HEK293 (cell line): Measurements from ENCODE around the gene MAML1.

ENCODE experiments used
- EGR2 ChIP-seq: fragments of 450-650 bp; formaldehyde crosslinking; IDR thresholded peaks from 2 replicates; pipeline ENCODE4 v1.5.1; 2016; ENCODE audit warnings: low read depth, missing biosample characterization, missing genetic modification characterization
- FEZF1 ChIP-seq: fragments of 450-650 bp; formaldehyde crosslinking; IDR thresholded peaks from 2 replicates; pipeline ENCODE4 v1.5.1; 2016; ENCODE audit warnings: missing biosample characterization, missing genetic modification characterization
- HOXA7 ChIP-seq: sonication (generic); formaldehyde crosslinking; IDR thresholded peaks from 2 replicates; pipeline ENCODE4 v1.8.1; 2022; ENCODE audit warnings: missing genetic modification reagents, borderline replicate concordance
- KLF10 ChIP-seq: fragments of 450-650 bp; IDR thresholded peaks from 2 replicates; pipeline ENCODE4 v1.5.1; 2018; ENCODE audit warnings: missing biosample characterization, mild to moderate bottlenecking, missing genetic modification characterization
- KLF8 ChIP-seq: fragments of 450-650 bp; formaldehyde crosslinking; IDR thresholded peaks from 2 replicates; pipeline ENCODE4 v1.5.1; 2016; ENCODE audit warnings: missing biosample characterization, missing genetic modification characterization
- MYNN ChIP-seq: fragments of 450-650 bp; formaldehyde crosslinking; IDR thresholded peaks from 2 replicates; pipeline ENCODE4 v1.5.1; 2016; ENCODE audit warnings: missing biosample characterization, missing genetic modification characterization, borderline replicate concordance
- PRDM4 ChIP-seq: fragments of 450-650 bp; formaldehyde crosslinking; IDR thresholded peaks from 2 replicates; pipeline ENCODE4 v1.5.1; 2017; ENCODE audit warnings: missing biosample characterization, missing genetic modification characterization
- YY1 ChIP-seq: fragments of 450-650 bp; formaldehyde crosslinking; IDR thresholded peaks from 2 replicates; pipeline ENCODE4 v1.5.1; 2018; ENCODE audit warnings: missing biosample characterization, missing genetic modification characterization
- ZIC2 ChIP-seq: fragments of 450-650 bp; formaldehyde crosslinking; IDR thresholded peaks from 2 replicates; pipeline ENCODE4 v1.5.1; 2016; ENCODE audit warnings: missing biosample characterization, missing genetic modification characterization
- ZNF2 ChIP-seq: fragments of 450-650 bp; formaldehyde crosslinking; IDR thresholded peaks from 2 replicates; pipeline ENCODE4 v1.5.1; 2016; ENCODE audit warnings: missing biosample characterization, missing genetic modification characterization
- ZNF202 ChIP-seq: fragments of 450-650 bp; formaldehyde crosslinking; IDR thresholded peaks from 2 replicates; pipeline ENCODE4 v1.5.1; 2016; ENCODE audit warnings: missing biosample characterization, missing genetic modification characterization, borderline replicate concordance
- ZNF223 ChIP-seq: fragments of 450-650 bp; formaldehyde crosslinking; IDR thresholded peaks from 2 replicates; pipeline ENCODE4 v1.5.1; 2016; ENCODE audit warnings: missing biosample characterization, missing genetic modification characterization
- ZNF24 ChIP-seq: fragments of 450-650 bp; formaldehyde crosslinking; IDR thresholded peaks from 2 replicates; pipeline ENCODE4 v1.5.1; 2016; ENCODE audit warnings: missing biosample characterization, missing genetic modification characterization
- ZNF394 ChIP-seq: fragments of 450-650 bp; formaldehyde crosslinking; IDR thresholded peaks from 2 replicates; pipeline ENCODE4 v1.5.1; 2016; ENCODE audit warnings: missing biosample characterization, missing genetic modification characterization, mild to moderate bottlenecking, moderate library complexity, borderline replicate concordance
- ZNF433 ChIP-seq: fragments of 450-650 bp; formaldehyde crosslinking; IDR thresholded peaks from 2 replicates; pipeline ENCODE4 v1.5.1; 2016; ENCODE audit warnings: missing biosample characterization, missing genetic modification characterization, low read depth
- ZNF501 ChIP-seq: fragments of 450-650 bp; formaldehyde crosslinking; IDR thresholded peaks from 2 replicates; pipeline ENCODE4 v1.5.1; 2016; ENCODE audit warnings: missing biosample characterization, missing genetic modification characterization
- ZNF510 ChIP-seq: fragments of 450-650 bp; formaldehyde crosslinking; IDR thresholded peaks from 2 replicates; pipeline ENCODE4 v1.5.1; 2018; ENCODE audit warnings: mild to moderate bottlenecking, missing genetic modification characterization, missing biosample characterization; ENCODE audit not compliant: insufficient replicate concordance
- ZNF623 ChIP-seq: fragments of 450-650 bp; formaldehyde crosslinking; IDR thresholded peaks from 2 replicates; pipeline ENCODE4 v1.5.1; 2016; ENCODE audit warnings: missing biosample characterization, missing genetic modification characterization
- TF ChIP-seq, protein P1 (sequence below): fragments of 450-650 bp; formaldehyde crosslinking; IDR thresholded peaks from 2 replicates; pipeline ENCODE4 v1.5.1; 2016; ENCODE audit warnings: missing biosample characterization, missing genetic modification characterization
- TF ChIP-seq, protein P2 (sequence below): fragments of 450-650 bp; formaldehyde crosslinking; IDR thresholded peaks from 2 replicates; pipeline ENCODE4 v1.5.1; 2016; ENCODE audit warnings: missing biosample characterization, missing genetic modification characterization
- TF ChIP-seq, protein P3 (sequence below): fragments of 450-650 bp; formaldehyde crosslinking; IDR thresholded peaks from 2 replicates; pipeline ENCODE4 v1.5.1; 2016; ENCODE audit warnings: missing biosample characterization, missing genetic modification characterization
- TF ChIP-seq, protein P4 (sequence below): fragments of 450-650 bp; formaldehyde crosslinking; IDR thresholded peaks from 2 replicates; pipeline ENCODE4 v1.5.1; 2017; ENCODE audit warnings: missing biosample characterization, missing genetic modification characterization
- TF ChIP-seq, protein P5 (sequence below): fragments of 450-650 bp; formaldehyde crosslinking; IDR thresholded peaks from 2 replicates; pipeline ENCODE4 v1.5.1; 2016; ENCODE audit warnings: missing biosample characterization, missing genetic modification characterization

Gene MAML1

DNA sequence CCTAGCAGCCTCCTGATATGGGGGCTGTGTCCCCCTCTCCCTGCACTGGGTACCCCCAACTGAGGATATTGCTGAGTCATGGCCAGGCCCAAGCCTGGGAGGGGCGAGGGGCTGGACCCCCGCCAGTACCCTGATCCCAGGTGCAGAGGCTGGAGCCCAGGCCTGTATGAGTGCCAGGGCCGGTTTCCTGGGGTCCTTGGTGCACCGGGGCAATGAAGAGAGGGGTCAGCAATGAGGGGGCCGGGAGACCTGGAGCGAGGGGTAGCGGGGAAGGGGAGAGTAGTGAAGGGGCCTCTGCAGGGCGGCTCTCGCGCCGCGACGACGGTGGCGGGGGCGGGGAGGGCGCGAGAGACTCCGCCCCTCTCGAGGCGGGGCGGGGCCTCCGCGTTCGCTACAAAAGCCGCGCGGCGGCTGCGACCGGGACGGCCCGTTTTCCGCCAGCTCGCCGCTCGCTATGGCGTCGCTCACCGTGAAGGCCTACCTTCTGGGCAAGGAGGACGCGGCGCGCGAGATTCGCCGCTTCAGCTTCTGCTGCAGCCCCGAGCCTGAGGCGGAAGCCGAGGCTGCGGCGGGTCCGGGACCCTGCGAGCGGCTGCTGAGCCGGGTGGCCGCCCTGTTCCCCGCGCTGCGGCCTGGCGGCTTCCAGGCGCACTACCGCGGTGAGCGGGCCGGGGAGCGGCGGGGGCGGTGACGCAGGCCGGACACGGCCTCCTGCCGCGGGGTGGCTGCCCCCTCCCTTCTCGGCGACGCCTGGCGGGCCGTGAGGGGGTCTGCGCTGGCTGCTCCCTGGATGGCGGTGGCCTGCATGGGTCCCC lies 88.1 kb downstream of the MAML1 start, which contains the start of gene SQSTM1 (continued):
- TF ChIP-seq, protein P1, sequence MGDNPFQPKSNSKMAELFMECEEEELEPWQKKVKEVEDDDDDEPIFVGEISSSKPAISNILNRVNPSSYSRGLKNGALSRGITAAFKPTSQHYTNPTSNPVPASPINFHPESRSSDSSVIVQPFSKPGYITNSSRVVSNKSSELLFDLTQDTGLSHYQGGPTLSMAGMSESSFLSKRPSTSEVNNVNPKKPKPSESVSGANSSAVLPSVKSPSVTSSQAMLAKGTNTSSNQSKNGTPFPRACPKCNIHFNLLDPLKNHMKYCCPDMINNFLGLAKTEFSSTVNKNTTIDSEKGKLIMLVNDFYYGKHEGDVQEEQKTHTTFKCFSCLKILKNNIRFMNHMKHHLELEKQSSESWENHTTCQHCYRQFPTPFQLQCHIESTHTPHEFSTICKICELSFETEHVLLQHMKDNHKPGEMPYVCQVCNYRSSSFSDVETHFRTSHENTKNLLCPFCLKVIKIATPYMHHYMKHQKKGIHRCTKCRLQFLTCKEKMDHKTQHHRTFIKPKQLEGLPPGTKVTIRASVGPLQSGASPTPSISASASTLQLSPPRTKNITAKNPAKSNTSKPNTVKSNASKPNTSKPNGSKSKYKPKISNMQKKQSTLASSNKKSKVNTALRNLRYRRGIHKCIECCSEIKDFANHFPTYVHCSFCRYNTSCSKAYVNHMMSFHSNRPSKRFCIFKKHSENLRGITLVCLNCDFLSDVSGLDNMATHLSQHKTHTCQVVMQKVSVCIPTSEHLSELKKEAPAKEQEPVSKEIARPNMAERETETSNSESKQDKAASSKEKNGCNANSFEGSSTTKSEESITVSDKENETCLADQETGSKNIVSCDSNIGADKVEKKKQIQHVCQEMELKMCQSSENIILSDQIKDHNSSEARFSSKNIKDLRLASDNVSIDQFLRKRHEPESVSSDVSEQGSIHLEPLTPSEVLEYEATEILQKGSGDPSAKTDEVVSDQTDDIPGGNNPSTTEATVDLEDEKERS (tag by site-specific recombination): no peak
- TF ChIP-seq ZNF510 (tag by site-specific recombination): no peak
- TF ChIP-seq FEZF1 (tag by site-specific recombination): no peak
- TF ChIP-seq YY1: peak; percentile 76
- TF ChIP-seq, protein P2, sequence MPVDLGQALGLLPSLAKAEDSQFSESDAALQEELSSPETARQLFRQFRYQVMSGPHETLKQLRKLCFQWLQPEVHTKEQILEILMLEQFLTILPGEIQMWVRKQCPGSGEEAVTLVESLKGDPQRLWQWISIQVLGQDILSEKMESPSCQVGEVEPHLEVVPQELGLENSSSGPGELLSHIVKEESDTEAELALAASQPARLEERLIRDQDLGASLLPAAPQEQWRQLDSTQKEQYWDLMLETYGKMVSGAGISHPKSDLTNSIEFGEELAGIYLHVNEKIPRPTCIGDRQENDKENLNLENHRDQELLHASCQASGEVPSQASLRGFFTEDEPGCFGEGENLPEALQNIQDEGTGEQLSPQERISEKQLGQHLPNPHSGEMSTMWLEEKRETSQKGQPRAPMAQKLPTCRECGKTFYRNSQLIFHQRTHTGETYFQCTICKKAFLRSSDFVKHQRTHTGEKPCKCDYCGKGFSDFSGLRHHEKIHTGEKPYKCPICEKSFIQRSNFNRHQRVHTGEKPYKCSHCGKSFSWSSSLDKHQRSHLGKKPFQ (tag by site-specific recombination): no peak
- TF ChIP-seq ZNF623 (tag by site-specific recombination): no peak
- TF ChIP-seq ZNF2: peak; percentile 80
- peak; percentile 51; the same call in 1 of the 2 replicates for TF ChIP-seq PRDM4 (tag by site-specific recombination)
- TF ChIP-seq EGR2 (tag by site-specific recombination): peak; percentile 51; the same call in 1 of the 2 replicates
- peak; percentile 70 for TF ChIP-seq ZIC2 (tag by site-specific recombination)
- TF ChIP-seq, protein P3, sequence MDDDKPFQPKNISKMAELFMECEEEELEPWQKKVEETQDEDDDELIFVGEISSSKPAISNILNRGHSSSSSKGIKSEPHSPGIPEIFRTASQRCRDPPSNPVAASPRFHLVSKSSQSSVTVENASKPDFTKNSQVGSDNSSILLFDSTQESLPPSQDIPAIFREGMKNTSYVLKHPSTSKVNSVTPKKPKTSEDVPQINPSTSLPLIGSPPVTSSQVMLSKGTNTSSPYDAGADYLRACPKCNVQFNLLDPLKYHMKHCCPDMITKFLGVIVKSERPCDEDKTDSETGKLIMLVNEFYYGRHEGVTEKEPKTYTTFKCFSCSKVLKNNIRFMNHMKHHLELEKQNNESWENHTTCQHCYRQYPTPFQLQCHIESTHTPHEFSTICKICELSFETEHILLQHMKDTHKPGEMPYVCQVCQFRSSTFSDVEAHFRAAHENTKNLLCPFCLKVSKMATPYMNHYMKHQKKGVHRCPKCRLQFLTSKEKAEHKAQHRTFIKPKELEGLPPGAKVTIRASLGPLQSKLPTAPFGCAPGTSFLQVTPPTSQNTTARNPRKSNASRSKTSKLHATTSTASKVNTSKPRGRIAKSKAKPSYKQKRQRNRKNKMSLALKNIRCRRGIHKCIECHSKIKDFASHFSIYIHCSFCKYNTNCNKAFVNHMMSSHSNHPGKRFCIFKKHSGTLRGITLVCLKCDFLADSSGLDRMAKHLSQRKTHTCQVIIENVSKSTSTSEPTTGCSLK (tag by site-specific recombination): no peak
- TF ChIP-seq KLF8 (tag by site-specific recombination): peak; percentile 98
- no peak for TF ChIP-seq ZNF202 (tag by site-specific recombination)
- TF ChIP-seq ZNF394 (tag by site-specific recombination): peak; percentile 88
- no peak for TF ChIP-seq ZNF223 (tag by site-specific recombination)
- peak; percentile 81 for TF ChIP-seq KLF10 (tag by site-specific recombination)
- peak; percentile 81; the same call in 1 of the 2 replicates for TF ChIP-seq ZNF24
- no peak for TF ChIP-seq MYNN (tag by site-specific recombination)
- TF ChIP-seq ZNF433 (tag by site-specific recombination): no peak
- TF ChIP-seq, protein P4, sequence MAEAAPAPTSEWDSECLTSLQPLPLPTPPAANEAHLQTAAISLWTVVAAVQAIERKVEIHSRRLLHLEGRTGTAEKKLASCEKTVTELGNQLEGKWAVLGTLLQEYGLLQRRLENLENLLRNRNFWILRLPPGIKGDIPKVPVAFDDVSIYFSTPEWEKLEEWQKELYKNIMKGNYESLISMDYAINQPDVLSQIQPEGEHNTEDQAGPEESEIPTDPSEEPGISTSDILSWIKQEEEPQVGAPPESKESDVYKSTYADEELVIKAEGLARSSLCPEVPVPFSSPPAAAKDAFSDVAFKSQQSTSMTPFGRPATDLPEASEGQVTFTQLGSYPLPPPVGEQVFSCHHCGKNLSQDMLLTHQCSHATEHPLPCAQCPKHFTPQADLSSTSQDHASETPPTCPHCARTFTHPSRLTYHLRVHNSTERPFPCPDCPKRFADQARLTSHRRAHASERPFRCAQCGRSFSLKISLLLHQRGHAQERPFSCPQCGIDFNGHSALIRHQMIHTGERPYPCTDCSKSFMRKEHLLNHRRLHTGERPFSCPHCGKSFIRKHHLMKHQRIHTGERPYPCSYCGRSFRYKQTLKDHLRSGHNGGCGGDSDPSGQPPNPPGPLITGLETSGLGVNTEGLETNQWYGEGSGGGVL (tag by site-specific recombination): peak; percentile 73; the same call in 1 of the 2 replicates
- TF ChIP-seq, protein P5, sequence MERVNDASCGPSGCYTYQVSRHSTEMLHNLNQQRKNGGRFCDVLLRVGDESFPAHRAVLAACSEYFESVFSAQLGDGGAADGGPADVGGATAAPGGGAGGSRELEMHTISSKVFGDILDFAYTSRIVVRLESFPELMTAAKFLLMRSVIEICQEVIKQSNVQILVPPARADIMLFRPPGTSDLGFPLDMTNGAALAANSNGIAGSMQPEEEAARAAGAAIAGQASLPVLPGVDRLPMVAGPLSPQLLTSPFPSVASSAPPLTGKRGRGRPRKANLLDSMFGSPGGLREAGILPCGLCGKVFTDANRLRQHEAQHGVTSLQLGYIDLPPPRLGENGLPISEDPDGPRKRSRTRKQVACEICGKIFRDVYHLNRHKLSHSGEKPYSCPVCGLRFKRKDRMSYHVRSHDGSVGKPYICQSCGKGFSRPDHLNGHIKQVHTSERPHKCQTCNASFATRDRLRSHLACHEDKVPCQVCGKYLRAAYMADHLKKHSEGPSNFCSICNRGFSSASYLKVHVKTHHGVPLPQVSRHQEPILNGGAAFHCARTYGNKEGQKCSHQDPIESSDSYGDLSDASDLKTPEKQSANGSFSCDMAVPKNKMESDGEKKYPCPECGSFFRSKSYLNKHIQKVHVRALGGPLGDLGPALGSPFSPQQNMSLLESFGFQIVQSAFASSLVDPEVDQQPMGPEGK: peak; percentile 99
- no peak for TF ChIP-seq HOXA7 (CRISPR knock-in tag)
- TF ChIP-seq ZNF501: 0 out of 2 replicates have a peak, but pooled peaks have one; percentile 44
